Ascending aorta (tissue), 2 donors: ENCODE measurements around the gene SYVN1. TPM values are rescaled to one million over a fixed set of nuclear protein-coding genes. Genes with fewer than 3 reads are reported as not detected.

ENCODE experiments used
- DNase-seq, 2 donors: peaks; one replicate each; pipeline ENCODE4 v3.0.0-alpha.2; 2019; ENCODE audit warnings: low spot score in 2 of 2
- H3K27ac ChIP-seq, 2 donors: fragments of 200-600 bp; sonication (generic); one replicate each; pipeline ENCODE4 v1.5.1; 2016 to 2017; ENCODE audit warnings: mild to moderate bottlenecking in 1 of 2
- H3K27me3 ChIP-seq: fragments of 200-600 bp; sonication (generic); one replicate; pipeline ENCODE4 v1.5.1; 2017
- H3K36me3 ChIP-seq, 2 donors: fragments of 200-600 bp; sonication (generic); one replicate each; pipeline ENCODE4 v1.5.1; 2016
- H3K4me1 ChIP-seq, 2 donors: fragments of 200-600 bp; sonication (generic); one replicate each; pipeline ENCODE4 v1.5.1; 2016 to 2017; ENCODE audit warnings: mild to moderate bottlenecking in 1 of 2
- H3K4me3 ChIP-seq, 2 donors: fragments of 200-600 bp; sonication (generic); one replicate each; pipeline ENCODE4 v1.5.1; 2016 to 2017; ENCODE audit warnings: mild to moderate bottlenecking in 1 of 2
- H3K9me3 ChIP-seq, 2 donors: fragments of 200-600 bp; sonication (generic); one replicate each; pipeline ENCODE4 v1.5.1; 2016
- intact Hi-C: fragments of 100-400 bp; cut with DNase I; formaldehyde crosslinking; loops from one replicate; pipeline ENCODE4 v1.15.1; 2023
- total RNA-seq: library from RNA; depleted of rRNA; stranded (reverse); fragments of >200 nt; gene quantifications from one replicate; pipeline ENCODE4 v1.1.0, GENCODE V29; 2016
- TF ChIP-seq, protein P1 (sequence below), 3 experiments: fragments of 200-600 bp in 2 of 3; fragments of 450-650 bp in 1 of 3; sonication (generic) in 2 of 3; IDR thresholded peaks; one replicate each; pipeline ENCODE4 v1.5.1; 2016 to 2019; ENCODE audit warnings: antibody characterized with exemption in 3 of 3, mild to moderate bottlenecking in 1 of 3, moderate library complexity in 1 of 3

SYVN1 gene
- total RNA-seq, 1 donor from 2014 or later, result 229 TPM

DNA sequence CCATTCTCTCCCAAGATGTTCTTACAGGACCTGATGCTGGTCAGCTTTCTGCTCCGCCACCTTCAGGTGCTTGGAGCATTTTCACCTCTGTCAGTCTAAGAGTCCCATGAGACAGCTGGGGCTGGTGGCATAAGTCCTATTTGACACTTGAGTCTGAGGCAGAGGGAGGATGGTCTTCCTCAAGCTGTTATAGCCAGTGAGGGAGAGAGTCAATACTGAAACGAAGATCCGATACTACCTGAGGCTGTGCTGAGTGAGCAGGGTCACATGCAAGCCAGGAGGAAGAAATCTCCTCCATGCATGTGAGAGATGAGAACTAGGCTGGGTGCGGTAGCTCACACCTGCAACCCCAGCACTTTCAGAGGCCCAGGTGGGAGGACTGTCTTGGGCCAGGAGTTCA, 44.7 kb downstream of the SYVN1 start:
- no peak overlapping the region for H3K4me3 ChIP-seq
- no peaks in the 10 kb centered on the region for H3K9me3 ChIP-seq
- H3K36me3 ChIP-seq, result peaks cover 28 to 43% of the 10 kb centered on the region in 2 donors
- TF ChIP-seq, protein P1, sequence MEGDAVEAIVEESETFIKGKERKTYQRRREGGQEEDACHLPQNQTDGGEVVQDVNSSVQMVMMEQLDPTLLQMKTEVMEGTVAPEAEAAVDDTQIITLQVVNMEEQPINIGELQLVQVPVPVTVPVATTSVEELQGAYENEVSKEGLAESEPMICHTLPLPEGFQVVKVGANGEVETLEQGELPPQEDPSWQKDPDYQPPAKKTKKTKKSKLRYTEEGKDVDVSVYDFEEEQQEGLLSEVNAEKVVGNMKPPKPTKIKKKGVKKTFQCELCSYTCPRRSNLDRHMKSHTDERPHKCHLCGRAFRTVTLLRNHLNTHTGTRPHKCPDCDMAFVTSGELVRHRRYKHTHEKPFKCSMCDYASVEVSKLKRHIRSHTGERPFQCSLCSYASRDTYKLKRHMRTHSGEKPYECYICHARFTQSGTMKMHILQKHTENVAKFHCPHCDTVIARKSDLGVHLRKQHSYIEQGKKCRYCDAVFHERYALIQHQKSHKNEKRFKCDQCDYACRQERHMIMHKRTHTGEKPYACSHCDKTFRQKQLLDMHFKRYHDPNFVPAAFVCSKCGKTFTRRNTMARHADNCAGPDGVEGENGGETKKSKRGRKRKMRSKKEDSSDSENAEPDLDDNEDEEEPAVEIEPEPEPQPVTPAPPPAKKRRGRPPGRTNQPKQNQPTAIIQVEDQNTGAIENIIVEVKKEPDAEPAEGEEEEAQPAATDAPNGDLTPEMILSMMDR (IDR thresholded peaks at IDR 0.05), result no peak
- intact Hi-C loops, result loop anchor here (10.0 kb wide), 1 partner anchor 285 kb away; the partner anchor contains the start of gene MAP4K2
- no peak for DNase-seq
- no peak overlapping the region for H3K27ac ChIP-seq
- no peaks in the 10 kb centered on the region for H3K27me3 ChIP-seq
- H3K4me1 ChIP-seq, result peaks cover 8 to 9% of the 10 kb centered on the region in 2 donors

DNA sequence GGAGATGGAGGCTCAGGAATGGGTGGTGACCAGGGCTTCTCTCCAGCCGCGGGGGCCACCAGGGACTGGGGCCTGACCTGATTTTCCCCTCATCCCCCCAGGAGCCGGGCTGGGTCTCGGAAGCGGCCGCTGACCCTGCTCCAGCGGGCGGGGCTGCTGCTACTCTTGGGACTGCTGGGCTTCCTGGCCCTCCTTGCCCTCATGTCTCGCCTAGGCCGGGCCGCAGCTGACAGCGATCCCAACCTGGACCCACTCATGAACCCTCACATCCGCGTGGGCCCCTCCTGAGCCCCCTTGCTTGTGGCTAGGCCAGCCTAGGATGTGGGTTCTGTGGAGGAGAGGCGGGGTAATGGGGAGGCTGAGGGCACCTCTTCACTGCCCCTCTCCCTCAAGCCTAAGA, 46.5 kb downstream of the SYVN1 start:
- TF ChIP-seq, protein P1 (IDR thresholded peaks at IDR 0.05), result no peak
- Histone ChIP-seq H3K4me1 (peaks cover 10% of the 10 kb centered on the region in 2 donors), H3K9me3 (no peaks in the 10 kb centered on the region), H3K36me3 (peaks cover 28 to 43% of the 10 kb centered on the region in 2 donors), H3K27me3 (no peaks in the 10 kb centered on the region), H3K27ac (no peak overlapping the region), H3K4me3 (no peak overlapping the region)
- DNase-seq, result no peak
- intact Hi-C loops, result loop anchor here (10.0 kb wide), 1 partner anchor 283 kb away; the partner anchor contains the start of gene MAP4K2

DNA sequence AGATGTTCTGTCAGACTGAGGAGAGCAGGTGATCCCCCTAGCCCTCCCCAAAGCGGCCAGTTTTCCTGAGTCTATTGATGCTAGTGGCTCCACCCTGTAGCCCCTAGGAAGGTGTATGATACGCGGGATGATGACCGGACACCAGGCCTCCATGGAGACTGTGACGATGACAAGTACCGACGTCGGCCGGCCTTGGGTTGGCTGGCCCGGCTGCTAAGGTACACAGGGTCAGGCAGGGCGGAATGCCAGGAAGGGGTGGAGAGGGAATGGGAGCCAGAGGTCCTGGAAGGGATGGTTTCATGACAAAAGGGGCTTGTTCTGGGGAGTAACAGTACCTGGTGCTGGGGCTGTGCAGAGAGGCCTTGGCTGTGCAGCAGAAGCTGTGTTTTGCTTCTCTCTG, 47.1 kb downstream of the SYVN1 start:
- Histone ChIP-seq H3K9me3 (no peaks in the 10 kb centered on the region), H3K4me3 (no peak overlapping the region), H3K36me3 (peaks cover 28 to 43% of the 10 kb centered on the region in 2 donors), H3K27ac (no peak overlapping the region), H3K27me3 (no peaks in the 10 kb centered on the region), H3K4me1 (peaks cover 10% of the 10 kb centered on the region in 2 donors)
- intact Hi-C loops, result loop anchor here (10.0 kb wide), 1 partner anchor 282 kb away; the partner anchor contains the start of gene MAP4K2
- DNase-seq, result no peak
- TF ChIP-seq, protein P1 (IDR thresholded peaks at IDR 0.05), result no peak

DNA sequence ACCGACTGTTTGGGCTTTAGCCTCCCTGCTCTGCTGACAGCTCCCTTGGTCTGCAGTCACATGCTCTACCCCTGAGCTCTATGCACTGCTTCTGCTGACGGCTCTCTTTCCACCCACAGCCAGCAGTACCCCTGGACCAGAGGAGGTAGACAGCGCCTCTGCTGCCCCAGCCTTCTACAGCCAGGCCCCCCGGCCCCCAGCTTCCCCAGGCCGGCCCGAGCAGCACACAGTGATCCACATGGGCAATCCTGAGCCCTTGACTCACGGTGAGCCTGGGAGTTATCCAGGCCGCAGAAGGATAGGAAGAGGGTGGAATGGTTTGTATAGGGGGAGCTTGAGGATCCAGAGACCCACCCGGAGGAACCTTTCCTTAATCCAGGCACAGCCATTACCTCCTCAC, 47.5 kb downstream of the SYVN1 start:
- Histone ChIP-seq H3K27ac (no peak overlapping the region), H3K27me3 (no peaks in the 10 kb centered on the region), H3K9me3 (no peaks in the 10 kb centered on the region), H3K36me3 (peaks cover 28 to 43% of the 10 kb centered on the region in 2 donors), H3K4me3 (no peak overlapping the region), H3K4me1 (peaks cover 10% of the 10 kb centered on the region in 2 donors)
- no peak for DNase-seq
- intact Hi-C loops, result loop anchor here (10.0 kb wide), 1 partner anchor 282 kb away; the partner anchor contains the start of gene MAP4K2
- TF ChIP-seq, protein P1 (IDR thresholded peaks at IDR 0.05), result no peak

DNA sequence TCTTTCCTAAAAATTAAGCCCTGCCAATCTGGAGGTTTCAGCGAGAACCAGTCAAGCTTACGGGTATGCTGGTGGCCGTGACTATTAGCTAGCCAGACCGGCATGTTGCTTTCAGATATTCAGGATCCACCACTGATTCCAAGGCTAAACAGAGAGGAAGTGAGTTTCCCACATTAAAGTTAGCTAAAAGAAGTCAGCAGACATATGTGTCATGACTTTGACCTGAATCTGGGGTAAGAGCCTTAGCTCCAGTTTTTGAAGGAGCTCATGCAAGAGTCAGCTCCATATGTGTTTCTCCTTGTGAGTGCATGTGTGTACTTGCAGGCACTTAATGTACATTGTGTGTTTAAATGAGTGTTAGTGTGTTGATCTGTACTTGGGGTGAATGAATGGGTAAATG, 48.9 kb downstream of the SYVN1 start:
- intact Hi-C loops, result loop anchor here (10.0 kb wide), 1 partner anchor 281 kb away; the partner anchor contains the start of gene MAP4K2
- no peak for DNase-seq
- Histone ChIP-seq H3K36me3 (peaks cover 28 to 43% of the 10 kb centered on the region in 2 donors), H3K9me3 (no peaks in the 10 kb centered on the region), H3K4me3 (peak overlapping the region in 1 of 2 donors; percentile 90), H3K27me3 (no peaks in the 10 kb centered on the region), H3K27ac (no peak overlapping the region), H3K4me1 (peaks cover 10% of the 10 kb centered on the region in 2 donors)
- TF ChIP-seq, protein P1 (IDR thresholded peaks at IDR 0.05), result no peak
